ENCODE results near the gene KCTD5.
"Not testable (repeated sequence)": the region's sequence is repeated elsewhere in the genome, so short reads cannot be mapped to it uniquely, and the experiment has no call there.

The KCTD5 gene

GRCh38 chr16:2682209-2683021 lies at the start of gene KCTD5:
Gene KCTD5 (plus strand): TSS chr16:2682523. CDS start chr16:2682549, 26 bp downstream.
- peak; percentile 97 for DNase-seq (ENCODE audit: low read depth)

- DNase-seq (ENCODE audit: low read depth): peak; percentile 34
These were observed 43.1 kb upstream of the KCTD5 start for GRCh38 chr16:2639071-2639721.

- not testable (repeated sequence) for DNase-seq (ENCODE audit: low read depth)
These were observed 42.6 kb upstream of the KCTD5 start for GRCh38 chr16:2639722-2640072.

- DNase-seq (ENCODE audit: low read depth): not testable (repeated sequence)
These were observed 39.8 kb upstream of the KCTD5 start for GRCh38 chr16:2642561-2642960.

- not testable (repeated sequence) for DNase-seq (ENCODE audit: low read depth)
These were observed 37.4 kb upstream of the KCTD5 start for GRCh38 chr16:2644754-2645453.

- not testable (repeated sequence) for DNase-seq (ENCODE audit: low read depth)
These were observed 31.0 kb upstream of the KCTD5 start for GRCh38 chr16:2651268-2651871.

- DNase-seq (ENCODE audit: low read depth): not testable (repeated sequence)
These were observed 28.4 kb upstream of the KCTD5 start for GRCh38 chr16:2653915-2654314.

GRCh38 chr16:2654949-2655348 lies 27.4 kb upstream of the KCTD5 start:
- not testable (repeated sequence) for DNase-seq (ENCODE audit: low read depth)

GRCh38 chr16:2656985-2657384 lies 25.3 kb upstream of the KCTD5 start:
- no peak for DNase-seq (ENCODE audit: low read depth)

GRCh38 chr16:2657803-2658202 lies 24.5 kb upstream of the KCTD5 start:
- DNase-seq (ENCODE audit: low read depth): not testable (repeated sequence)

- not testable (repeated sequence) for DNase-seq (ENCODE audit: low read depth)
These were observed 22.8 kb upstream of the KCTD5 start for GRCh38 chr16:2659560-2659959.

GRCh38 chr16:2660014-2660662 lies 22.2 kb upstream of the KCTD5 start:
- DNase-seq (ENCODE audit: low read depth): not testable (repeated sequence)

GRCh38 chr16:2660755-2661373 lies 21.5 kb upstream of the KCTD5 start:
- DNase-seq (ENCODE audit: low read depth): not testable (repeated sequence)

GRCh38 chr16:2663553-2664546 lies 18.5 kb upstream of the KCTD5 start:
- no peak for DNase-seq (ENCODE audit: low read depth)

- DNase-seq (ENCODE audit: low read depth): no peak
These were observed 17.7 kb upstream of the KCTD5 start for GRCh38 chr16:2664574-2664982.

- not testable (repeated sequence) for DNase-seq (ENCODE audit: low read depth)
These were observed 15.7 kb upstream of the KCTD5 start for GRCh38 chr16:2666671-2667070.

GRCh38 chr16:2669587-2669986 lies 12.7 kb upstream of the KCTD5 start:
- not testable (repeated sequence) for DNase-seq (ENCODE audit: low read depth)

- DNase-seq (ENCODE audit: low read depth): peak; percentile 63
These were observed 12.3 kb upstream of the KCTD5 start for GRCh38 chr16:2670017-2670416.

GRCh38 chr16:2671193-2671592 lies 11.1 kb upstream of the KCTD5 start:
- DNase-seq (ENCODE audit: low read depth): not testable (repeated sequence)

GRCh38 chr16:2671741-2672140 lies 10.6 kb upstream of the KCTD5 start:
- no peak for DNase-seq (ENCODE audit: low read depth)
